OCI-LY7 (cell line): ENCODE results near the gene UGT1A7. TPM values are rescaled to one million over a fixed set of nuclear protein-coding genes. Genes with fewer than 3 reads are reported as not detected.

Source experiments
- BruUV-seq: library from RNA; stranded (reverse); fragments of 400-500 nt; replicated peaks from 2 replicates; lab custom pipeline; 2021; lab: Mats Ljungman, UMichigan
- CTCF ChIA-PET: fragments of 300-600 bp; sonication (Branson Sonifier 250); formaldehyde crosslinking; loops from one replicate; lab custom pipeline; 2022; ENCODE audit warnings: antibody characterized with exemption; ENCODE audit not compliant: unreplicated experiment; lab: Charles Lee
- POLR2A ChIA-PET: fragments of 300-600 bp; sonication (Branson Sonifier 250); formaldehyde crosslinking; loops from one replicate; lab custom pipeline; 2022; ENCODE audit warnings: antibody characterized with exemption; lab: Charles Lee
- DNase-seq: peaks from one replicate; pipeline ENCODE4 v3.0.0-alpha.2; 2015; ENCODE audit warnings: low spot score
- H2AFZ ChIP-seq: fragments of 200-600 bp; sonication (generic), shearing (Covaris generic); 2 replicates; pipeline ENCODE4 v1.6.1; 2014; ENCODE audit warnings: mild to moderate bottlenecking, antibody characterized with exemption, low read length, moderate library complexity
- H3K27ac ChIP-seq: fragments of 200-600 bp; sonication (generic); 2 replicates; pipeline ENCODE4 v1.5.1; 2014; ENCODE audit warnings: mixed run types, low read depth, mild to moderate bottlenecking, moderate library complexity, low read length, inconsistent platforms; ENCODE audit not compliant: poor library complexity, severe bottlenecking
- H3K36me3 ChIP-seq: fragments of 200-600 bp; sonication (generic); 2 replicates; pipeline ENCODE4 v1.6.1; 2014; ENCODE audit warnings: mild to moderate bottlenecking, antibody characterized with exemption, low read length, moderate library complexity, mixed read lengths; ENCODE audit not compliant: insufficient read depth
- H3K4me1 ChIP-seq: fragments of 200-600 bp; sonication (generic); 2 replicates; pipeline ENCODE4 v1.5.1; 2014; ENCODE audit warnings: mild to moderate bottlenecking, low read length; ENCODE audit not compliant: insufficient read depth, poor library complexity, severe bottlenecking
- H3K4me2 ChIP-seq: fragments of 200-600 bp; sonication (generic); 2 replicates; pipeline ENCODE4 v1.6.1; 2014; ENCODE audit warnings: mild to moderate bottlenecking, low read length
- H3K4me3 ChIP-seq: fragments of 200-600 bp; sonication (generic); 2 replicates; pipeline ENCODE4 v1.5.1; 2014; ENCODE audit warnings: mild to moderate bottlenecking, low read depth, low read length; ENCODE audit not compliant: poor library complexity, severe bottlenecking
- H3K79me2 ChIP-seq: fragments of 200-600 bp; sonication (generic); 2 replicates; pipeline ENCODE4 v1.6.1; 2016; ENCODE audit warnings: low read depth, mild to moderate bottlenecking, low read length, moderate library complexity, mixed read lengths; ENCODE audit not compliant: insufficient read depth
- H3K9me2 ChIP-seq: fragments of 200-600 bp; sonication (generic); 2 replicates; pipeline ENCODE4 v1.6.1; 2016; ENCODE audit warnings: mild to moderate bottlenecking, low read length, mixed read lengths; ENCODE audit not compliant: insufficient read depth
- H3K9me3 ChIP-seq: fragments of 200-600 bp; sonication (generic); 2 replicates; pipeline ENCODE4 v1.6.1; 2014; ENCODE audit warnings: mild to moderate bottlenecking, mixed run types, low read length, mixed read lengths
- H4K20me1 ChIP-seq: fragments of 200-600 bp; sonication (generic); 2 replicates; pipeline ENCODE4 v1.6.1; 2014; ENCODE audit warnings: mild to moderate bottlenecking, antibody characterized with exemption, low read length, moderate library complexity, mixed read lengths; ENCODE audit not compliant: insufficient read depth
- CTCF ChIP-seq: fragments of 200-600 bp; sonication (generic); conservative IDR thresholded peaks from 2 replicates; pipeline ENCODE4 v1.5.1; 2014; ENCODE audit warnings: mild to moderate bottlenecking, antibody characterized with exemption, low read length, moderate library complexity, mixed read lengths
- EZH2phosphoT487 ChIP-seq: fragments of 200-600 bp; sonication (generic); IDR thresholded peaks from 2 replicates; pipeline ENCODE4 v1.6.1; 2018; ENCODE audit warnings: low read depth, borderline replicate concordance, mild to moderate bottlenecking, mixed run types, antibody characterized with exemption, low read length, moderate library complexity, mixed read lengths
- intact Hi-C: fragments of 100-400 bp; cut with micrococcal nuclease; formaldehyde crosslinking; loops from one replicate; pipeline ENCODE4 v1.10.0; 2022; ENCODE audit not compliant: unreplicated experiment
- total RNA-seq, 2 experiments: library from RNA; depleted of rRNA in 1 of 2; stranded (reverse); fragments of >200 nt in 1 of 2; shearing (Covaris generic) in 1 of 2; gene quantifications; 2 replicates each; pipeline ENCODE4 v1.2.3, GENCODE V29; 2014 to 2022

Gene UGT1A7
- total RNA-seq, 2 experiments from 2014 or later = not detected

- Histone ChIP-seq H3K79me2 (no peaks in the 10 kb centered on the region), H4K20me1 (no peaks in the 10 kb centered on the region), H3K27ac (no peak overlapping the region), H2AFZ (no peak overlapping the region), H3K4me1 (no peaks in the 10 kb centered on the region), H3K4me3 (no peak overlapping the region), H3K36me3 (no peaks in the 10 kb centered on the region), H3K9me2 (no peaks in the 10 kb centered on the region; the same call in 1 of the 2 replicates), H3K4me2 (no peak overlapping the region), H3K9me3 (no peaks in the 10 kb centered on the region)
- DNase-seq = no peak
- intact Hi-C loops = no loop called here
- BruUV-seq = no TSS peak
- CTCF ChIA-PET = no interaction called here
- POLR2A ChIA-PET = interaction anchor here (0.5 kb wide), 1 partner anchor 267 kb away, joined by 3 read pairs; no protein-coding TSS in a partner anchor
- TF ChIP-seq EZH2phosphoT487 = no peak
- no peak for TF ChIP-seq CTCF
Measured at GRCh38 chr2:233761040-233761769, 79.5 kb downstream of the UGT1A7 start.

DNA sequence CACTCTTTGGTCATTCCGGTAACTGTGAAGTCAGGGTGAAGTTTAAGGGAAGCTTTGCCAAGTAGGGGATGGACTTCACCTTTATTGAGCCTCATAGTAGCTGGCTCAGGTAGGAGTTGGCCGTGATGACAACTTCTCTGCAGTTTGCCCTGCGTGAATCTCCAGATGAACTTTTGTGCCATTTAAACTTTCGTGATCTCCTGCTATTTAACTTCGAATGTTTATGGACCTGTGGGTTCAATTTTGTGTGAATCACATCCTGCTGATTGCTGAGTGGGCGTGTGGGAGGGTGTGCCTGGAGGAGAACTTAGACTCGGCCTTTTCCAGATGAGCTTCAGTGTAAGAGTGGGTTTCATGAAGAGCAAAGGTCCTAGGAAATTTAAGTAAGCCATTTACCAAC, 82.6 kb downstream of the UGT1A7 start:
- no peak overlapping the region for H3K4me3 ChIP-seq
- no peak overlapping the region for H3K4me2 ChIP-seq
- no peaks in the 10 kb centered on the region for H3K9me2 ChIP-seq
- ChIA-PET CTCF (no interaction called here), POLR2A (no interaction called here)
- no peak overlapping the region for H2AFZ ChIP-seq
- TF ChIP-seq CTCF = no peak
- no peak for TF ChIP-seq EZH2phosphoT487
- no peak for DNase-seq
- H3K79me2 ChIP-seq = no peaks in the 10 kb centered on the region
- no TSS peak for BruUV-seq
- H3K4me1 ChIP-seq = no peaks in the 10 kb centered on the region
- H4K20me1 ChIP-seq = no peaks in the 10 kb centered on the region
- H3K9me3 ChIP-seq = no peaks in the 10 kb centered on the region
- no peaks in the 10 kb centered on the region for H3K36me3 ChIP-seq
- intact Hi-C loops = no loop called here
- H3K27ac ChIP-seq = no peak overlapping the region

- no peaks in the 10 kb centered on the region for H4K20me1 ChIP-seq
- intact Hi-C loops = no loop called here
- ChIA-PET CTCF (no interaction called here), POLR2A (no interaction called here)
- H3K27ac ChIP-seq = no peak overlapping the region
- no peaks in the 10 kb centered on the region for H3K36me3 ChIP-seq
- no peaks in the 10 kb centered on the region for H3K4me1 ChIP-seq
- H3K4me2 ChIP-seq = no peak overlapping the region
- no peaks in the 10 kb centered on the region for H3K79me2 ChIP-seq
- no TSS peak for BruUV-seq
- H3K4me3 ChIP-seq = no peak overlapping the region
- H3K9me3 ChIP-seq = no peaks in the 10 kb centered on the region
- H2AFZ ChIP-seq = no peak overlapping the region
- DNase-seq = no peak
- no peak for TF ChIP-seq EZH2phosphoT487
- TF ChIP-seq CTCF = no peak
- no peaks in the 10 kb centered on the region for H3K9me2 ChIP-seq
Measured at GRCh38 chr2:233764761-233765160, 83.1 kb downstream of the UGT1A7 start.
